Hematopoietic multipotent progenitor cell treated with erythropoietin and hydrocortisone succinate and interleukin-3 and kit ligand, for 6 days (in vitro differentiated cells): ENCODE results near the gene LRP3.
A peak's percentile ranks its signal among the peaks of the same experiment; 100 is the strongest.
"Not testable (repeated sequence)": the region's sequence is repeated elsewhere in the genome, so short reads cannot be mapped to it uniquely, and the experiment has no call there.

ENCODE experiments used
- DNase-seq: peaks from one replicate; pipeline ENCODE4 v3.0.0-alpha.2; 2015

LRP3 gene

DNA sequence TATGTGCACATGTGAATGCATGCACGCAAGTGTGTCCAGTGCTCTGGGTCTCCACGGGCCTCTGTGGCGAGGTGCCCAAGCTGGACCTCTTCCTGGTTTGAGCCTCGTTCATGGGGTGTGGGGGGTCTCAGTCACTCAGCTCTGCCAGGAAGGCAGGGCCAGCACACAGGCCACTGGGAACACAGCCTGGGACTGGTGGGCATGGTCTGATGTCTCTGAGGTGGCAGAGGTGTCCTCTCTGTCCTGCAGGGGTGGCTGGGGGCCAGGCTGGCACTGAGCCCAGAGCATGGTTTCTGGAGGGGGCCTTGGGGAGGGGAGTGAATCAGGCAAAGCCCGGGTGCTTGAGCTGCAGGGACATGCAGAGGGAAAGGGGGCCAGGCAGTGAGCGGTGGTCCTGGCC is 9.4 kb downstream of the LRP3 start:
- no peak for DNase-seq

DNA sequence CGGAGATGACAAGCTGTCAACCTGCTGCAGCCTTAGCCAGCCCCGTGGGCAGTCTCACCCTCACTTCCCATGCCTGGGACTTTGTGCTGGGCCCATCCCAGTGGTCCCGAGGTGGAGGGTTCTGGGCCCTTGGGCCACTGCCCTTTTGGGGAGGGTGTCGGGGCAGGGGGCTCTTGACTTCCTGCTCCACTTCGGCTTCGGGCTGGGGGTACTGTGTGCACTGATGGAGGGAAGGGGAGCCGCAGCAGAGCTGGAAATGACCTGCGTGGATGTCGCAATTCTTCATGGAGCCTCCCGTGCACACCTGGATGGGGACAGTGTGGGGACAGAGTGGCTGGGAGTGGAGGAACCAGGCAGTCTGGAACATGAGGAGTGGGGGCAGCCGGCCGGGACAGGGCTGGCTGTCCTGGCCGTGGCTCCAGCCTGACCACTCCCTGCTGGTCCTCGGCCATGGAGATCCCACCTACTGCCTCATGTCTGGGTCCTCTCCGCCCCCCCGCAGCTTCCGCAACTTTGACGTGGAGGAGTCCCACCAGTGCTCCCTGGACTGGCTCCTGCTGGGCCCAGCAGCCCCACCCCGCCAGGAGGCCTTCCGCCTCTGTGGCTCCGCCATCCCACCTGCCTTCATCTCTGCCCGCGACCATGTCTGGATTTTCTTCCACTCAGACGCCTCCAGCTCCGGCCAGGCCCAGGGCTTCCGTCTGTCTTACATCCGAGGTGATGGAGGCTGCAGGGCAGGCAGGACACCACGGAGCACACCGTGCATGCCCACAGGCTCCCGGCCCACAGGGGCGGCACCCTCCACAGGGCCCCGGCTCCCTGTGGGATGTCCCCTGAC is 10.2 kb downstream of the LRP3 start:
- DNase-seq: no peak

DNA sequence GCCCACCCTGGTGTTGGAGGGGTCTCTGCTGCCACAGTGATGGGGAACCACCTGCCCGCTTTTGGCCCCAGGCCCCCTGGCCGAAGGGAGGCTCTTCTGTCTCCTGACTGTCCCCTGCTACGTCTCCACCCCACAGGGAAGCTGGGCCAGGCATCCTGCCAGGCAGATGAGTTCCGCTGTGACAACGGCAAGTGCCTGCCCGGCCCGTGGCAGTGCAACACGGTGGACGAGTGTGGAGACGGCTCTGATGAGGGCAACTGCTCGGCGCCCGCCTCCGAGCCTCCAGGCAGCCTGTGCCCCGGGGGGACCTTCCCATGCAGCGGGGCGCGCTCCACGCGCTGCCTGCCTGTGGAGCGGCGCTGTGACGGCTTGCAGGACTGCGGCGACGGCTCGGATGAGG is 11.0 kb downstream of the LRP3 start:
- no peak for DNase-seq

DNA sequence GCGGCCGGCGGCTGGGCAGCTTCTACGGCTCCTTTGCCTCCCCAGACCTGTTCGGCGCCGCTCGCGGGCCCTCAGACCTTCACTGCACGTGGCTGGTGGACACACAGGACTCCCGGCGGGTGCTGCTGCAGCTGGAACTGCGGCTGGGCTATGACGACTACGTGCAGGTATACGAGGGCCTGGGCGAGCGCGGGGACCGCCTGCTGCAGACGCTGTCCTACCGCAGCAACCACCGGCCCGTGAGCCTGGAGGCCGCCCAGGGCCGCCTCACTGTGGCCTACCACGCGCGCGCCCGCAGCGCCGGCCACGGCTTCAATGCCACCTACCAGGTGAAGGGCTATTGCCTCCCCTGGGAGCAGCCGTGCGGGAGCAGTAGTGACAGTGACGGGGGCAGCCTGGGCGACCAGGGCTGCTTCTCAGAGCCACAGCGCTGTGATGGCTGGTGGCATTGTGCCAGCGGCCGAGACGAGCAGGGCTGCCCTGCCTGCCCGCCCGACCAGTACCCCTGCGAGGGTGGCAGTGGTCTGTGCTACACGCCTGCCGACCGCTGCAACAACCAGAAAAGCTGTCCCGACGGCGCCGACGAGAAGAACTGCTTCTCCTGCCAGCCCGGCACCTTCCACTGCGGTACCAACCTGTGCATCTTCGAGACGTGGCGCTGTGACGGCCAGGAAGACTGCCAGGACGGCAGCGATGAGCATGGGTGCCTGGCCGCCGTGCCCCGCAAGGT is 11.6 kb downstream of the LRP3 start:
- no peak for DNase-seq

DNA sequence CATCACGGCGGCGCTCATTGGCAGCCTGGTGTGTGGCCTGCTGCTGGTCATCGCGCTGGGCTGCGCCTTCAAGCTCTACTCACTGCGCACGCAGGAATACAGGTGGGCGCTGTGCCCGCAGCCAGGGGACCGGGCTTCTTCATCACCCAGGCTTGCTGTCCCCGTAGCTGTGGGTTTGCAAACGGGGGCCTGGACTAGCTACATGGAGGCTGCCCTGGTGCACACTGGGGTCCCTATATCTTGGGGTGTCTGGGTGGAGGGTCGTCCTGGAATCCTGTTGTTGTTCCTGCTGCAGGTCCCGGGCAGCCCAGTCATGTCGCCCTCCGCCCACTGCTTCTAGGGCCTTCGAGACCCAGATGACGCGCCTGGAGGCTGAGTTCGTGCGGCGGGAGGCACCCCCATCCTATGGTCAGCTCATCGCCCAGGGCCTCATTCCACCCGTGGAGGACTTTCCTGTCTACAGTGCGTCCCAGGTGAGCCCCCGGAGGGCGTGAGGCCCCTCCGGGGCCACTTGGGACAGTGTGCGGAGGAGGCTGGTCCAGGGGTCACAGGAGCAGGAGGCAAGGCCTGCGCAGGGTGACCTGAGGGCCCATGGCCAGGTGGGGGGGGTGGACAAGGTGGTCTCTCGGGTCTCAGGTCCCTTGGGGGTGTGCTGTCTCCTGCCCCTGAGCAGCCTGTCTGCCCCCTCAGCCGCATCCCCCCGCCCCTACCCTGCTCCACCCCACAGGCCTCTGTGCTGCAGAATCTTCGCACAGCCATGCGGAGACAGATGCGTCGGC is 12.3 kb downstream of the LRP3 start:
- no peak for DNase-seq

DNA sequence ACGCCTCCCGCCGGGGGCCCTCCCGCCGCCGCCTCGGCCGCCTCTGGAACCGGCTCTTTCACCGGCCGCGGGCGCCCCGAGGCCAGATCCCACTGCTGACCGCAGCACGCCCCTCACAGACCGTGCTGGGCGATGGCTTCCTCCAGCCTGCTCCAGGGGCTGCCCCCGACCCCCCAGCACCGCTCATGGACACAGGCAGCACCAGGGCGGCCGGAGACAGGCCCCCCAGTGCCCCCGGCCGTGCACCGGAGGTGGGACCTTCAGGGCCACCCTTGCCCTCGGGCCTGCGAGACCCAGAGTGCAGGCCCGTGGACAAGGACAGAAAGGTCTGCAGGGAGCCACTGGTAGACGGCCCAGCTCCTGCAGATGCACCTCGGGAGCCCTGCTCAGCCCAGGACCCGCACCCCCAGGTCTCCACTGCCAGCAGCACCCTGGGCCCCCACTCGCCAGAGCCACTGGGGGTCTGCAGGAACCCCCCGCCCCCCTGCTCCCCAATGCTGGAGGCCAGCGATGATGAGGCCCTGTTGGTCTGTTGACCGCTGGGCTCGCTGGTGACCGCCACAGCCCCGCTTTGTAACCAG is 13.0 kb downstream of the LRP3 start:
- no peak for DNase-seq

DNA sequence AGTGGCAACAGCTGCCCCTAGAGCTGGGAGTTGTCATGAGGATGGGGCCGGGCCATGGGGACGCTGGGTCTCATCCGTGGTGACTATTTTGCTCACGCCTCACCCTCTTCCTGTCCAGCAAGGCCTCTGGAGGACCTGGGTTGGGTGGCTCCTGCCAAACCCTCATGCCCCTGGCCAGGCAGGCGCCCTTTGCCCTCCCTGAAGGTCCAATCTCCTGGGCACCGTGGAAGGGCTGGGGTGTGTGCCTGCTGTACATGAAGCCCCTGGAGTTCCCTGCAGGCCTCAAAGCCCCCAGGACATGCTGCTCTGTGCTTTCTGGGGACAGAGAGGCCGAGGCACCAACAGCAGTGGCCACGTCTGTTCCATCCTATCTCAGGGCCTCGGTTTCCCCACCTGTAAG is 13.8 kb downstream of the LRP3 start:
- DNase-seq: no peak

DNA sequence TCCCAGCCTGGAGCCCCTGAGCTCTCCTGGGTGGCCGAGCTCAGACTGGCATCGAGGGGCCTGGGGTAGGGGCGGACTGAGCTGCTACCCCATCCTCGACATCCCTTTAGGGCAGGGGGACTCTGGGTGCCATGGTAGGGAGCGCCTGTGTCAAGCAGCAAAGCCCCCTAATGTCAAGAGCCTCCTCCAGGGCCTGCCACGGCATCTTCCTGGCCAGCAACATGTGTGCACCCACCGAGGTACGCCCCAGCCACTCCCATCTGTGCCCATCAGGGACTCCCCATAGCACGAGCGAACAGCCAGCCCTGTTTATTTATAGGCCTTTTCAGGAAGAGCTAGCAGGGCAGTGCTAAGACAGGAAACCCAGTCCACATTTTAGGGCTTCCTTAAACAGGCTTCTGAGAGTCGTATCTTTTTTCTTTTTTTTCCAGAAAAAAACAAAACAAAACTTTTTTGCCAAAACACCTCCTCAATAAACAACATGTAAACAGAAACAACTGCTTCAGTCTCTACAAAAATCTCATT is 14.3 kb downstream of the LRP3 start:
- no peak for DNase-seq

DNA sequence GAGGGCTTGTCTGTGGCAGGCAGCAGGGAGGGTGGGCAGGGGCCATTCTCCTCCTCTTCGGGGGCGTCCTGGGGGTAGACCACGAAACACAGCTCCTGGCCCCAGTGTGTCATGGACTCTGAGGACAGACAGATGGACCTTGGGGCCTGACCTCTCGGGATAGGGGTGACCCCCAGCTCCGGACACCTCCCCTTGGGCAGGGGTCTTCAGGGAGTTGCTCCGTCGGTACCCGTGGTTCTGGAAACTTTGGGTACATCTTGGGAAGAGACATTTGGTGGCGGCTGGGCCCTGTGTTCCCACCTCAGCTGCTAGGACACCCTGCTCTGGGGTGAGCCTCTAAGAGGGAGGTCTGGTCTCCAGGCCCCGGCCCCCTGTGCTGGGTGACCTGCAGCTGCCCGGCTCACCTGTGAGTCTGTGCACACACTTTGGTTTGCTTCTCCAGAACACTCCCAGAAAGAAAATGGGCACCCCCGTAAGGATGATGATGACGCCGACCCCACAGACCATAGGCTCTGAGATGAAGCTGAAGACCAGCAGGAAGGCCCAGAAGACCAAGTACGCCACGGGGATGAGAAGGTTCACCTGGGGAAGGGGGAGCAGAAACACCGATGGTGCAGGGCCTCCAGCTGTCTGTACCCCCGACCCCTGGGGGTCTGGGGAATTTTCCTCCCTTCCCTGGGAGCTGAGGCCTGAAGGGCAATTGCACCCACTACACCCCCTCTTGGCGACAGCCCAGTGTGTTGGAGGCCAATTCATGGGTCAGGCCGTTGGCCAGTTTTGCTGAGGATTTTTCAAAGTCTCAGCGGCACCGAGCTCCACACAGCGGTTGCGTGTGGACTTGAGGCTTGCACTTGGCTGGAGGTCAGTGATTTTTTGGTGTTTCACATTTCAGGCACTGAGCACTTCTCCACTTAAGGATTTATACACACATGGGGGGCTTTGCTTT is 15.0 kb downstream of the LRP3 start:
- DNase-seq: no peak

DNA sequence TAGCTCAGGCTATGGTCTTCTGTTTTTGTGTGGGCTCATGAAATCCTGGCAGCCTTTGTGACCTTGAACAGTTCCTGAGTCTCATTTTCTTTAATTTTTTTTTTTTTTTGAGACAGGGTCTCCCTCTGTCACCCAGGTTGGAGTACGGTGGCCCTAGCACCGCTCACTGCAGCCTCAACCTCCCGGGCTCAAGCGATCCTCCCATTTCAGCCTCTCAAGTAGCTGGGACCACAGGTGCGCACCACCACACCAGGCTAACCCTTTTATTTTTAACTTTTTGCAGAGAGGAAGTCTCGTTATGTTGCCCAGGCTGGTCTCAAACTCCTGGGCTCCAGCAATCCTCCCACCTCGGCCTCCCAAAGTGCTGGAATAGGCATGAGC is 15.7 kb downstream of the LRP3 start:
- DNase-seq: not testable (repeated sequence)

DNA sequence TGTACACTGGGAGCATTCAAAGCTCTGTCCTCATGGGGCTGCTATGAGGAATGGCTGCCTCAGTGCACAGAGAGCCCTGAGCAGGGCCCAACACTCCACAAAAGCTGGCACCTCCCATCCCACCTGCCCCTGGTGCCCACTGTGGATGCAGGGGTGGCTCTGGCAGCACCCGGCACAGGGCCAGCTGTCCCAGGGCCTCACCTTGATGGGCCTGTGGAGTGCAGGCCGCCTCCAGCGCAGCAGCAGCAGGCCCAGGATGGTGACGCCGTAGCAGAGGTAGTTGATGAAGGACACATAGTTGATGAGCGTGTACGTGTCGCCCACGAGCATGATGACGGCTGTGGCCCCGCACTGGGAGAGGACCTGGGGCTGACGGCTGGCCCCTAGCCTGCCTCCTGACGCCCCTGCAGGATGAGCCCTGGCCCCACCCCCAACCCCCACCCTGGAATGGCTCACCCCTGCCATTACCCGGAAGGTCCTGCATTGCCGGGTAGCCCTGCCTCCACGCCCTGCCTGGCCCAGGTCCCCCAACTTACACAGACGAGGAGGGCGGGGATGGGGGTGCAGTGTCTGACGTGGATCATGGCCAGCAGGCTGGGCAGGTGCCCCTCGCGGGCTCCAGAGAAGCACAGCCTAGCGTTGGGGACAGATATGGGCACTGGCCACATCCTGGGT is 16.3 kb downstream of the LRP3 start:
- no peak for DNase-seq

DNA sequence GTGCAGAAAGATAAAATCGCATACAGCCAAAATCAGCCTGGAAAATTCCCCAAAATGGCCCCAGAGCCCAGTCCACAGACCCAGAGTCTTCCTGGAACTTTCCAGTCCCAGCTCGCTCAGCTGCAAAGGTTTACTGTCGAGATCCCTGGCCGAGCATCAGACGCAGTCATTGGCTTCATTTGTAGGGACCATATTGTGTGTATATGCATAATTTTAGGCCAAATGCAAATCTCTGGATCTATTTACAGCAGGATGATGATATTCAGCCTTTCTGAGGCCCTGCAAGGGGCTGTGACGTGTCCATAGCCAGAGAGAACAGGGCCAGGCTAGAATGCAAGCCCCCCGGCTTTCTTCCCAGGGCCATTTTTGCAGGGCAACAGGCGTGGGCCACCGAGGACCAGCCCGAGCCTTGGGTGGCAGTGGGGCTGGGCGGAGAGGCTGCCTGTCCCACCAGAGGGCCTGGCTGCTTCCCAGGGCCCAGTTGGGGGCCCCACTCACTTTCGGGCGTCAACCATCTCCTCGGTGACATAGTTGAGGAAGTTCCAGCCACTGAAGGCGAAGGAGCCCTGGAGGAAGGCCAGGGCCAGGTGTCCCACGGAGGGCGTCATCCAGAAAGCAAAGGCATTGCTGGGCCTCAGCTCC is 17.8 kb downstream of the LRP3 start:
- no peak for DNase-seq

DNA sequence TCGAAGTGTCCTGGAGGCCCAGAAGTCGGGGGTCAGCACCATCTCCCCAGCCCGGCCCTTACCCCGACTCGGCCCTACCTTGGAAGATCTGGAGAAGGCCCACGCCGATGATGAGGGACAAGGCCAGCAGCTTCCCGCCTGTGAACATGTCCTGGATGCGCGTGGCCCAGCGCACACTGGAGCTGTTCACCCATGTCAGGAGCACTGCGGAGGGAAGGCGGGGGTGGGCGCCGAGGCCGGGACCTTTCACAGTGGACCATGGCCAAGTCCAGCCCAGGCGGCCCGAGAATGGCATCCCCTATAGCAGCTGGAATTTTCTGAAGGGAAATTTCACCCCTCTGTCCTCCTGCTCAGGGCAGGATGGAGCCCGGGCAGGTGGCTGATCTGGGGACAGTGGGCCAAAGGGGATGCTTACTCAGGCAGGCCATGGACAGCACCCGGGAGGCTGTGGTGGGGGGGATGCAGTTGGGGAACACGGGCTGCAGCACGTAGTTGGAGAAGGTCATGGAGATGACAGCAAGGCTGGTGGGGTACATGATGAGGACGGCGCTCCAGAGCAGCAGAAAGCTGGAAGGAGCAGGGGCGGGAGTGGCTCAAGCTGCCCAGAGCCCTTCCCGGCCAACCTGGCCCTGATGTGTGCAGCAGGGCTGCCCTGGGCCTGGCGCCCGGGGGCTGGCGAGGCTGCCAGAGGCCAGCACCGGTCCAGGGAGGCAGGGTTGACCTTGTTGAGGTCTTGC is 18.5 kb downstream of the LRP3 start:
- DNase-seq: no peak

DNA sequence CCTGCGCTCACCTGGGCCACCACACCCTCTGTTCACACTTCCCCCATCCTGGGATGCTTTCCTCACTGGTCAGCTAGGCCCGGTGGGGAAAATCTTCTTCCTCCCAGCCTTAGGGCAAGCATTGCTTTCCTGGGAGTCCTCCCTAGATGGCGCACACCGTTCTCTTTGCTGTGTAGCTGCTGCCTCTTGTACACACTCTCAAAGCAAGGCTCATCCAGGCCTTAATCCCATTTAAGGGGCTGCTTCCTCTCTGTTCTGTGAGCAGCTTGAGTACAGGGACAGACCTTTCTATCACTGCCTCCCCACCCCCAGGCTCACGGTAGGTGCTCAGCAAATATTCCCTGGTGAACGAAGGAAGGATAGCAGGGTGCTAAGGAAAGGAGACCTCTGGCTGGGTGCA is 20.5 kb downstream of the LRP3 start:
- peak; percentile 20 for DNase-seq

DNA sequence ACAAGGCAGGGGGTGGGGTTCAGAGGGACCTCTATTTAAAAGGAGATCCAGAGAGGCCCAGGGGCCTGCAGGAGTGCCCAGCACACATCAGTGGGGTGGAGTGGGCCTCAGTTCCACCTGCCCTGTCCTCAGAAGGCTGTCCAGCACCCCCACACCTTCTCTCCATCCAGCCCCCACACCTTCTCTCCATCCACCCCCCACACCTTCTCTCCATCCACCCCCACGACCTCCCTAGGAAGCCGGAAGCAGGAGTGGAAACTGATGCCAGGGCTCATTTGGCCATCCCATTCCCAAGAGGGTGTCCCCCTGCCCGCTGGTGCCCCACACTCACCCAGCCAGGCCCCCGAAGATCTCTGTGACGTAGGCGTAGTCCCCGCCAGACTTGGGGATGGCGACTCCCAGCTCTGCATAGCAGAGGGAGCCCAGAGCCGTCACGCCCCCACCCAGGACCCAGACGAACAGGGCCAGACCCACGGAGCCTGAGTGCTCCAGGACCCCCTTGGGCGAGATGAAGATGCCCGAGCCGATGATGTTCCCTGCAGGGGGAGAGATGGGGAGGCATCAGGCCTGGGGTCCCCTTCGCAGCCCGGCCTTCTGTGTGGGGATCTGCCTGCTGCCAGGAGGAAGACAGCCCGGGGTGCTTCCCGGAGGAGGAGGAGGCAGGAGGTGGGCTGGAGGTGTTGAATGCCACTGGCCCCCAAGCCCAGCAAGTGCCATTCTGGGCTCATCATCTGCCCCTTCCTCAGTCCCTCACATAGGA is 21.5 kb downstream of the LRP3 start:
- DNase-seq: no peak

DNA sequence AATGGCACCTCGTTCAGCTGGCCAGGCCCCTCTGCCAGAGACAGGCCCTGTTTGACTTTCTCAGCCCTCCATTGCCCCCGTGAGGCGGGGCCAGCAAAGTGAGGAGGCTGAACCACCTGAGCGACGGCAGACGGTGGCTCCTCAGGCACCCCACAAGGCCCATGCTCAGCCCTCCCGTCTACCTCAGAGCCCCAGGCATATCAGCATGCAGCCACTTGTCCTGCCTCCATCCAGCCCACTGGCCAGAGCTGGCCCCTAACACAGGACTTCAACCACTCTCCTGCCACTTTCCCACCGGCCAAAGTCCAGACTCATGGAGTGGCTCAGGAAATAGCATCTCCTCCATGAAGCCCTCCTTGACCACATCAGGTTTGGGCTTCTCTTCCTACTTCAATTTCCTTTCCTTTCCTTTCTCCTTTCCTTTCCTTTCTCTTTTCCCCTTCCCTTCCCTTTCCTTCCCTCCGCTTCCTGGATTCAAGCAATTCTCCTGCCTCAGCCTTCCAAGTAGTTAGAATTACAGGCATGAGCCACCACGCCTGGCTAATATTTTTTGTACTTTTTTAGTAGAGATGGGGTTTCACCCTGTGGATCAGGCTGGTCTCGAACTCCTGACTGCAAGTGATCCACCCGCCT is 22.2 kb downstream of the LRP3 start:
- DNase-seq: no peak

DNA sequence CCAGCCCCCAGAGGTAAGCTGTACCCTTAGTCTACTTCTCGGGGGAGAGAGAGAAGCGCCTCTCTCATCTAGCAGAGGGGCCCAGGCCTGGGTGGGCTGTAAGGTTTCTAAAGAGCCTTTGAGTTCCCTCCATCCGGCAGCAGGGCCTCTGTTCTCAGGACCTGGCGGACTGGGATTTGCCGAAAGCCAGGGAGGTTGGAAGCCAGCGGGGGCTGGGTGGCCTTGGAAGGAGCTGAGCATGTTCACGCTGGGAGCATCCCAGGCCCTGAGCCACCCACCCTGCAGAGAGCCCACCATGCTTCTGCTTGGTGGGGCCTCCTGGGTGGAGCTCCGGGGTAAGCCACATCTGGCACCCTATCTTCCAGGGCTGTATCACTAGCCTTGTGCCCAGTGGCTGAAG is 23.8 kb downstream of the LRP3 start:
- DNase-seq: no peak

DNA sequence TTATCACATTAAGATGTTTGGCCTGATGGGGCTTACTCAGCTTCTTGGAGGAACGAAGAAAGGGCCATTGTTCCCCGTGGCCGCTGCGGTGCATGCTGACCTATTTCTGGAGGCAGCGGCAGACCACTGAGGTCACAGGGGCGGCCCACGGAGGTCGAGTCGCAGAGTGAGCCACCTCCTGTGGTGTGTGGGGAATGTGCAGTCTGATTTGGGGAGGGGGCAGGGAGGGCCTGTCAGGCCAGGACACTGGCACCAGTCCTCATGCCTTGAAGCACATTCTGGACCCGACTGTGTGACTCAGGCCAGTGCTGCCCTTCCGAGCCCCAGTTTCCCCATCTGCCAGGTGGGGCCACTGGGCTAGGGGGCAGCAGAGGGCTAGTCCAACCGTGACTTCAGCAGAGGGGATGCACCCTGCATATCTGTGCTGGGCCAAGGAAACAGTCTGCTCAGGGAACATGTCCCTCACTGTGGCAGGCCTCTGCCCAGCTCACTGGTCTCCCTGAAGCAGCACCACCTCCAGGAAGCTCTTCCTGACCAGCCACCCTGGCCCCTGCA is 25.2 kb downstream of the LRP3 start:
- DNase-seq: peak; percentile 44
